Vagina (tissue), 2 donors: ENCODE data around the gene TTLL12.

ENCODE experiments used
- CTCF ChIP-seq, 3 experiments: fragments of 450-650 bp in 2 of 3; fragments of 200-600 bp in 1 of 3; sonication (generic) in 1 of 3; IDR thresholded peaks; one replicate each; pipeline ENCODE4 v1.5.1; 2017 to 2019; ENCODE audit warnings: antibody characterized with exemption in 3 of 3, mild to moderate bottlenecking in 2 of 3, moderate library complexity in 2 of 3
- POLR2A ChIP-seq, 2 donors: fragments of 450-650 bp; IDR thresholded peaks; one replicate each; pipeline ENCODE4 v1.6.1; 2017; ENCODE audit warnings: antibody characterized with exemption in 2 of 2, mild to moderate bottlenecking in 2 of 2, moderate library complexity in 2 of 2
- POLR2AphosphoS5 ChIP-seq, 2 donors: sonication (generic); formaldehyde crosslinking; IDR thresholded peaks; one replicate each; pipeline ENCODE4 v1.9.0; 2017; ENCODE audit warnings: antibody characterized with exemption in 2 of 2, mild to moderate bottlenecking in 2 of 2, low read depth in 1 of 2; ENCODE audit not compliant: insufficient read depth in 1 of 2

GRCh38 chr22:43232445-43232844 lies 45.5 kb upstream of the TTLL12 start:
- no peak for TF ChIP-seq POLR2A (IDR thresholded peaks at IDR 0.05)
- no peak for TF ChIP-seq CTCF (IDR thresholded peaks at IDR 0.05)
- no peak for TF ChIP-seq POLR2AphosphoS5 (IDR thresholded peaks at IDR 0.05; ENCODE audit: insufficient read depth in 1 of 2, low read depth in 1 of 2)
